ENCODE results near the gene SIK3.

Gene SIK3

GRCh38 chr11:116997071-116997470, 101.2 kb downstream of the SIK3 start:
- no peak overlapping the region for H3K4me3 ChIP-seq (ENCODE audit: low read length)
- TF ChIP-seq ZNF274 (IDR thresholded peaks at IDR 0.05; ENCODE audit: low read depth, low read length), result no peak

GRCh38 chr11:116994195-116994594, 104.0 kb downstream of the SIK3 start:
- H3K4me3 ChIP-seq (ENCODE audit: low read length), result no peak overlapping the region
- no peak for TF ChIP-seq ZNF274 (IDR thresholded peaks at IDR 0.05; ENCODE audit: low read depth, low read length)

GRCh38 chr11:116993599-116993998, 104.6 kb downstream of the SIK3 start:
- no peak for TF ChIP-seq ZNF274 (IDR thresholded peaks at IDR 0.05; ENCODE audit: low read depth, low read length)
- no peak overlapping the region for H3K4me3 ChIP-seq (ENCODE audit: low read length)

GRCh38 chr11:116991491-116991890, 106.7 kb downstream of the SIK3 start:
- H3K4me3 ChIP-seq (ENCODE audit: low read length), result no peak overlapping the region
- no peak for TF ChIP-seq ZNF274 (IDR thresholded peaks at IDR 0.05; ENCODE audit: low read depth, low read length)

- H3K4me3 ChIP-seq (ENCODE audit: low read length), result no peak overlapping the region
- no peak for TF ChIP-seq ZNF274 (IDR thresholded peaks at IDR 0.05; ENCODE audit: low read depth, low read length)
Measured at GRCh38 chr11:116990811-116991210, 107.4 kb downstream of the SIK3 start.

GRCh38 chr11:116990061-116990473, 108.2 kb downstream of the SIK3 start:
- TF ChIP-seq ZNF274 (IDR thresholded peaks at IDR 0.05; ENCODE audit: low read depth, low read length), result no peak
- no peak overlapping the region for H3K4me3 ChIP-seq (ENCODE audit: low read length)

GRCh38 chr11:116989184-116989583, 109.0 kb downstream of the SIK3 start:
- TF ChIP-seq ZNF274 (IDR thresholded peaks at IDR 0.05; ENCODE audit: low read depth, low read length), result no peak
- no peak overlapping the region for H3K4me3 ChIP-seq (ENCODE audit: low read length)

GRCh38 chr11:116986521-116987105, 111.6 kb downstream of the SIK3 start:
- no peak overlapping the region for H3K4me3 ChIP-seq (ENCODE audit: low read length)
- no peak for TF ChIP-seq ZNF274 (IDR thresholded peaks at IDR 0.05; ENCODE audit: low read depth, low read length)

- no peak overlapping the region for H3K4me3 ChIP-seq (ENCODE audit: low read length)
- no peak for TF ChIP-seq ZNF274 (IDR thresholded peaks at IDR 0.05; ENCODE audit: low read depth, low read length)
Measured at GRCh38 chr11:116984589-116984988, 113.6 kb downstream of the SIK3 start.

GRCh38 chr11:116984186-116984585, 114.0 kb downstream of the SIK3 start:
- no peak overlapping the region for H3K4me3 ChIP-seq (ENCODE audit: low read length)
- TF ChIP-seq ZNF274 (IDR thresholded peaks at IDR 0.05; ENCODE audit: low read depth, low read length), result no peak

GRCh38 chr11:116981266-116981885, 116.9 kb downstream of the SIK3 start:
- no peak overlapping the region; the same call in 1 of the 2 replicates for H3K4me3 ChIP-seq (ENCODE audit: low read length)
- no peak for TF ChIP-seq ZNF274 (IDR thresholded peaks at IDR 0.05; ENCODE audit: low read depth, low read length)

- H3K4me3 ChIP-seq (ENCODE audit: low read length), result peak overlapping the region; percentile 57; the same call in 1 of the 2 replicates
- no peak for TF ChIP-seq ZNF274 (IDR thresholded peaks at IDR 0.05; ENCODE audit: low read depth, low read length)
Measured at GRCh38 chr11:116980136-116980793, 118.0 kb downstream of the SIK3 start.

GRCh38 chr11:116976941-116977570, 121.2 kb downstream of the SIK3 start:
- no peak overlapping the region for H3K4me3 ChIP-seq (ENCODE audit: low read length)
- no peak for TF ChIP-seq ZNF274 (IDR thresholded peaks at IDR 0.05; ENCODE audit: low read depth, low read length)

GRCh38 chr11:116975661-116976060, 122.6 kb downstream of the SIK3 start:
- TF ChIP-seq ZNF274 (IDR thresholded peaks at IDR 0.05; ENCODE audit: low read depth, low read length), result no peak

GRCh38 chr11:116973270-116973669, 125.0 kb downstream of the SIK3 start:
- H3K4me3 ChIP-seq (ENCODE audit: low read length), result no peak overlapping the region
- no peak for TF ChIP-seq ZNF274 (IDR thresholded peaks at IDR 0.05; ENCODE audit: low read depth, low read length)

More at GRCh38 chr11:116975661-116976060, 122.6 kb downstream of the SIK3 start:
- no peak overlapping the region for H3K4me3 ChIP-seq (ENCODE audit: low read length)
